Stimulated activated CD8-positive, alpha-beta memory T cell treated with anti-CD3 and anti-CD28 coated beads, Interleukin-4, amount 100 ng/mL, for 24 hours (primary cell): Measurements from ENCODE around the gene RPL26.
"Not testable (repeated sequence)": the region's sequence is repeated elsewhere in the genome, so short reads cannot be mapped to it uniquely, and the experiment has no call there.

Experiments
- DNase-seq: peaks from one replicate; pipeline ENCODE4 v3.0.0-alpha.2; 2020; ENCODE audit warnings: low read depth

The RPL26 gene

GRCh38 chr17:8394497-8394896, 11.5 kb upstream of the RPL26 start:
- DNase-seq, result not testable (repeated sequence)

- no peak for DNase-seq
Measured at GRCh38 chr17:8393470-8394231, 10.7 kb upstream of the RPL26 start.

- DNase-seq, result no peak
Measured at GRCh38 chr17:8392674-8393469, 9.9 kb upstream of the RPL26 start.

GRCh38 chr17:8392274-8392673, 9.3 kb upstream of the RPL26 start:
- no peak for DNase-seq

- DNase-seq, result no peak
Measured at GRCh38 chr17:8391711-8392110, 8.7 kb upstream of the RPL26 start.

GRCh38 chr17:8387914-8388651, 5.1 kb upstream of the RPL26 start:
- no peak for DNase-seq

GRCh38 chr17:8386841-8387240, 3.8 kb upstream of the RPL26 start:
- DNase-seq, result no peak

- DNase-seq, result no peak
Measured at GRCh38 chr17:8384801-8385378, 1.9 kb upstream of the RPL26 start.

GRCh38 chr17:8382880-8383142, 182 bp downstream of the RPL26 start:
- no peak for DNase-seq

- DNase-seq, result no peak
Measured at GRCh38 chr17:8382052-8382879, 727 bp downstream of the RPL26 start.

GRCh38 chr17:8380049-8380448, 2.9 kb downstream of the RPL26 start:
- DNase-seq, result no peak

GRCh38 chr17:8378117-8378516, 4.9 kb downstream of the RPL26 start:
- DNase-seq, result not testable (repeated sequence)

- DNase-seq, result no peak
Measured at GRCh38 chr17:8377422-8377821, 5.6 kb downstream of the RPL26 start.

GRCh38 chr17:8376271-8377067, 6.5 kb downstream of the RPL26 start, which contains the start of gene KRABD2:
Gene KRABD2, minus strand, starts transcription at chr17:8376704.
- DNase-seq, result peak; percentile 88

- DNase-seq, result no peak
Measured at GRCh38 chr17:8375738-8376259, 7.2 kb downstream of the RPL26 start.

- DNase-seq, result not testable (repeated sequence)
Measured at GRCh38 chr17:8373856-8374255, 9.1 kb downstream of the RPL26 start.

GRCh38 chr17:8372422-8372821, 10.6 kb downstream of the RPL26 start:
- DNase-seq, result no peak

- no peak for DNase-seq
Measured at GRCh38 chr17:8371786-8372185, 11.2 kb downstream of the RPL26 start.

- no peak for DNase-seq
Measured at GRCh38 chr17:8369944-8370343, 13.0 kb downstream of the RPL26 start.

GRCh38 chr17:8368193-8368592, 14.8 kb downstream of the RPL26 start:
- no peak for DNase-seq

- DNase-seq, result no peak
Measured at GRCh38 chr17:8366231-8366630, 16.8 kb downstream of the RPL26 start.
